ENCODE measurements around the gene RASA3. TPM values are rescaled to one million over a fixed set of nuclear protein-coding genes. Genes with fewer than 3 reads are reported as not detected.

The RASA3 gene
- total and polyA plus RNA-seq, 5 donors from 2014 or later, result 93.8 to 265 (median 99.6) TPM

- DNase-seq (no peak), ATAC-seq (ENCODE audit: low read depth in 2 of 2) (no peak)
- no peaks in the 10 kb centered on the region for H3K27me3 Mint-ChIP-seq
- H3K4me1 Mint-ChIP-seq, result peaks cover 0 to 4% (median 1%) of the 10 kb centered on the region in 4 donors
- peaks cover 64% of the 10 kb centered on the region for H3K36me3 ChIP-seq (ENCODE audit: control insufficient read depth, insufficient read depth, low read length)
- H3K4me3 Mint-ChIP-seq, result peak overlapping the region in 1 of 4 donors; percentile 50
- no peak overlapping the region for H3K4me3 ChIP-seq (ENCODE audit: low read depth, low read length)
- H3K4me1 ChIP-seq (ENCODE audit: control insufficient read depth, insufficient read depth, low read length, poor library complexity, severe bottlenecking), result no peaks in the 10 kb centered on the region
- no peaks in the 10 kb centered on the region for H3K9me3 Mint-ChIP-seq
- peaks cover 14% of the 10 kb centered on the region for H3K36me3 Mint-ChIP-seq
- H3K27ac Mint-ChIP-seq, result no peak overlapping the region
- no peaks in the 10 kb centered on the region for H3K9me3 ChIP-seq (ENCODE audit: control insufficient read depth in 2 of 2, low read length in 2 of 2)
- no peak overlapping the region for H3K27ac ChIP-seq (ENCODE audit: insufficient read depth, low read length, poor library complexity, severe bottlenecking)
- H3K27me3 ChIP-seq (ENCODE audit: control insufficient read depth, insufficient read depth, low read length), result no peaks in the 10 kb centered on the region
Observed at GRCh38 chr13:114009590-114010400, 122.6 kb downstream of the RASA3 start.

GRCh38 chr13:114008964-114009589 is 123.3 kb downstream of the RASA3 start:
- Histone ChIP-seq H3K4me3 (ENCODE audit: low read depth, low read length) (no peak overlapping the region), H3K36me3 (ENCODE audit: control insufficient read depth, insufficient read depth, low read length) (peaks cover 64% of the 10 kb centered on the region), H3K4me1 (ENCODE audit: control insufficient read depth, insufficient read depth, low read length, poor library complexity, severe bottlenecking) (no peaks in the 10 kb centered on the region), H3K27ac (ENCODE audit: insufficient read depth, low read length, poor library complexity, severe bottlenecking) (no peak overlapping the region), H3K9me3 (ENCODE audit: control insufficient read depth in 2 of 2, low read length in 2 of 2) (no peaks in the 10 kb centered on the region), H3K27me3 (ENCODE audit: control insufficient read depth, insufficient read depth, low read length) (no peaks in the 10 kb centered on the region)
- no peak for ATAC-seq (ENCODE audit: low read depth in 2 of 2)
- no peaks in the 10 kb centered on the region for H3K9me3 Mint-ChIP-seq
- peaks cover 0 to 4% (median 1%) of the 10 kb centered on the region in 4 donors for H3K4me1 Mint-ChIP-seq
- H3K36me3 Mint-ChIP-seq, result peaks cover 19% of the 10 kb centered on the region
- no peaks in the 10 kb centered on the region for H3K27me3 Mint-ChIP-seq
- peak overlapping the region in 2 of 4 donors; percentile 2 to 50 for H3K4me3 Mint-ChIP-seq
- no peak overlapping the region for H3K27ac Mint-ChIP-seq
- DNase-seq, result no peak

GRCh38 chr13:114007566-114007965 is 124.9 kb downstream of the RASA3 start:
- Histone ChIP-seq H3K4me3 (ENCODE audit: low read depth, low read length) (no peak overlapping the region), H3K27me3 (ENCODE audit: control insufficient read depth, insufficient read depth, low read length) (no peaks in the 10 kb centered on the region), H3K36me3 (ENCODE audit: control insufficient read depth, insufficient read depth, low read length) (peaks cover 60% of the 10 kb centered on the region), H3K9me3 (ENCODE audit: control insufficient read depth in 2 of 2, low read length in 2 of 2) (no peaks in the 10 kb centered on the region), H3K4me1 (ENCODE audit: control insufficient read depth, insufficient read depth, low read length, poor library complexity, severe bottlenecking) (no peaks in the 10 kb centered on the region), H3K27ac (ENCODE audit: insufficient read depth, low read length, poor library complexity, severe bottlenecking) (no peak overlapping the region)
- peak overlapping the region in 2 of 3 donors; percentile 81 to 83 for H3K27ac Mint-ChIP-seq
- H3K4me3 Mint-ChIP-seq, result no peak overlapping the region
- H3K9me3 Mint-ChIP-seq, result peaks cover 0 to 2% (median 0%) of the 10 kb centered on the region in 7 donors
- peaks cover 23% of the 10 kb centered on the region for H3K36me3 Mint-ChIP-seq
- H3K4me1 Mint-ChIP-seq, result peaks cover 0 to 4% (median 1%) of the 10 kb centered on the region in 4 donors
- ATAC-seq (ENCODE audit: low read depth in 2 of 2) (no peak), DNase-seq (no peak)
- no peaks in the 10 kb centered on the region for H3K27me3 Mint-ChIP-seq

- ATAC-seq (ENCODE audit: low read depth in 2 of 2), result no peak
- Mint-ChIP-seq H3K36me3 (peaks cover 17% of the 10 kb centered on the region), H3K27ac (peak overlapping the region in 1 of 3 donors; percentile 91), H3K9me3 (peaks cover 0 to 2% (median 0%) of the 10 kb centered on the region in 7 donors), H3K4me3 (peak overlapping the region in 3 of 4 donors; percentile 33 to 52 (median 38)), H3K4me1 (no peaks in the 10 kb centered on the region), H3K27me3 (no peaks in the 10 kb centered on the region)
- H3K4me3 ChIP-seq (ENCODE audit: low read depth, low read length), result no peak overlapping the region
- DNase-seq, result no peak
- H3K27me3 ChIP-seq (ENCODE audit: control insufficient read depth, insufficient read depth, low read length), result no peaks in the 10 kb centered on the region
- no peaks in the 10 kb centered on the region for H3K4me1 ChIP-seq (ENCODE audit: control insufficient read depth, insufficient read depth, low read length, poor library complexity, severe bottlenecking)
- no peaks in the 10 kb centered on the region for H3K9me3 ChIP-seq (ENCODE audit: control insufficient read depth in 2 of 2, low read length in 2 of 2)
- H3K36me3 ChIP-seq (ENCODE audit: control insufficient read depth, insufficient read depth, low read length), result peaks cover 61% of the 10 kb centered on the region
- no peak overlapping the region for H3K27ac ChIP-seq (ENCODE audit: insufficient read depth, low read length, poor library complexity, severe bottlenecking)
Observed at GRCh38 chr13:114005206-114005724, 127.2 kb downstream of the RASA3 start.

- peaks cover 17% of the 10 kb centered on the region for H3K36me3 Mint-ChIP-seq
- peaks cover 57% of the 10 kb centered on the region for H3K36me3 ChIP-seq (ENCODE audit: control insufficient read depth, insufficient read depth, low read length)
Observed at GRCh38 chr13:114004420-114005205, 127.8 kb downstream of the RASA3 start.

GRCh38 chr13:114002771-114003321 is 129.6 kb downstream of the RASA3 start:
- Mint-ChIP-seq H3K27me3 (no peaks in the 10 kb centered on the region), H3K4me1 (peaks cover 0 to 4% (median 0%) of the 10 kb centered on the region in 4 donors), H3K4me3 (no peak overlapping the region), H3K27ac (no peak overlapping the region), H3K36me3 (peaks cover 21% of the 10 kb centered on the region), H3K9me3 (peaks cover 0 to 2% (median 0%) of the 10 kb centered on the region in 7 donors)
- no peak overlapping the region for H3K27ac ChIP-seq (ENCODE audit: insufficient read depth, low read length, poor library complexity, severe bottlenecking)
- H3K4me1 ChIP-seq (ENCODE audit: control insufficient read depth, insufficient read depth, low read length, poor library complexity, severe bottlenecking), result no peaks in the 10 kb centered on the region
- no peaks in the 10 kb centered on the region for H3K27me3 ChIP-seq (ENCODE audit: control insufficient read depth, insufficient read depth, low read length)
- H3K9me3 ChIP-seq (ENCODE audit: control insufficient read depth in 2 of 2, low read length in 2 of 2), result no peaks in the 10 kb centered on the region
- ATAC-seq (ENCODE audit: low read depth in 2 of 2), result no peak
- no peak for DNase-seq
- H3K36me3 ChIP-seq (ENCODE audit: control insufficient read depth, insufficient read depth, low read length), result peaks cover 62% of the 10 kb centered on the region
- no peak overlapping the region for H3K4me3 ChIP-seq (ENCODE audit: low read depth, low read length)

More at GRCh38 chr13:114004420-114005205, 127.8 kb downstream of the RASA3 start:
- DNase-seq, result no peak
- Histone ChIP-seq H3K4me3 (ENCODE audit: low read depth, low read length) (no peak overlapping the region), H3K9me3 (ENCODE audit: control insufficient read depth in 2 of 2, low read length in 2 of 2) (no peaks in the 10 kb centered on the region), H3K27me3 (ENCODE audit: control insufficient read depth, insufficient read depth, low read length) (no peaks in the 10 kb centered on the region), H3K27ac (ENCODE audit: insufficient read depth, low read length, poor library complexity, severe bottlenecking) (no peak overlapping the region), H3K4me1 (ENCODE audit: control insufficient read depth, insufficient read depth, low read length, poor library complexity, severe bottlenecking) (no peaks in the 10 kb centered on the region)
- no peak for ATAC-seq (ENCODE audit: low read depth in 2 of 2)
- peak overlapping the region; percentile 12 to 91 (median 48) for H3K27ac Mint-ChIP-seq
- no peaks in the 10 kb centered on the region for H3K4me1 Mint-ChIP-seq
- H3K9me3 Mint-ChIP-seq, result peaks cover 0 to 2% (median 0%) of the 10 kb centered on the region in 7 donors
- no peaks in the 10 kb centered on the region for H3K27me3 Mint-ChIP-seq
- H3K4me3 Mint-ChIP-seq, result peak overlapping the region in 2 of 4 donors; percentile 38 to 52

GRCh38 chr13:114002009-114002544 is 130.3 kb downstream of the RASA3 start:
- Histone ChIP-seq H3K27ac (ENCODE audit: insufficient read depth, low read length, poor library complexity, severe bottlenecking) (no peak overlapping the region), H3K36me3 (ENCODE audit: control insufficient read depth, insufficient read depth, low read length) (peaks cover 67% of the 10 kb centered on the region), H3K4me3 (ENCODE audit: low read depth, low read length) (no peak overlapping the region), H3K4me1 (ENCODE audit: control insufficient read depth, insufficient read depth, low read length, poor library complexity, severe bottlenecking) (no peaks in the 10 kb centered on the region), H3K27me3 (ENCODE audit: control insufficient read depth, insufficient read depth, low read length) (no peaks in the 10 kb centered on the region), H3K9me3 (ENCODE audit: control insufficient read depth in 2 of 2, low read length in 2 of 2) (no peaks in the 10 kb centered on the region)
- no peak for DNase-seq
- peaks cover 0 to 4% (median 0%) of the 10 kb centered on the region in 4 donors for H3K4me1 Mint-ChIP-seq
- H3K27me3 Mint-ChIP-seq, result no peaks in the 10 kb centered on the region
- no peak for ATAC-seq (ENCODE audit: low read depth in 2 of 2)
- peak overlapping the region in 1 of 3 donors; percentile 67 for H3K27ac Mint-ChIP-seq
- H3K36me3 Mint-ChIP-seq, result peaks cover 27% of the 10 kb centered on the region
- H3K9me3 Mint-ChIP-seq, result peaks cover 0 to 2% (median 0%) of the 10 kb centered on the region in 7 donors
- H3K4me3 Mint-ChIP-seq, result peak overlapping the region in 1 of 4 donors; percentile 75

Data from CD4-positive, CD25-positive, alpha-beta regulatory T cell (primary cell).